WERI-Rb-1 (cell line): Measurements from ENCODE around the gene GJA3.

Experiments
- DNase-seq: peaks from one replicate; pipeline ENCODE4 v3.0.0-alpha.2; 2020
- H3K27ac ChIP-seq: fragments of 250-450 bp; sonication (Bioruptor Pico); 2 replicates; pipeline ENCODE4 v1.5.1; 2020; ENCODE audit warnings: mild to moderate bottlenecking, moderate library complexity
- H3K27me3 ChIP-seq: fragments of 250-450 bp; sonication (Bioruptor Pico); 2 replicates; pipeline ENCODE4 v1.5.1; 2021; ENCODE audit warnings: mild to moderate bottlenecking, low read depth, moderate library complexity; ENCODE audit not compliant: insufficient read depth, severe bottlenecking
- H3K36me3 ChIP-seq: fragments of 250-450 bp; sonication (Bioruptor Pico); 2 replicates; pipeline ENCODE4 v1.5.1; 2020; ENCODE audit warnings: mild to moderate bottlenecking, moderate library complexity
- H3K4me3 ChIP-seq: 2 replicates; pipeline ENCODE4 v1.5.1; 2011; ENCODE audit warnings: low read depth, mild to moderate bottlenecking, control low read depth, low read length
- H3K9me3 ChIP-seq: fragments of 250-450 bp; sonication (Bioruptor Pico); 2 replicates; pipeline ENCODE4 v1.5.1; 2021; ENCODE audit warnings: mild to moderate bottlenecking, moderate library complexity; ENCODE audit not compliant: severe bottlenecking
- CTCF ChIP-seq: IDR thresholded peaks from 2 replicates; pipeline ENCODE4 v1.5.1; 2011; ENCODE audit warnings: low read depth, mild to moderate bottlenecking, control low read depth, inconsistent platforms, low read length

GJA3 gene

GRCh38 chr13:20144141-20144850 lies 16.6 kb downstream of the GJA3 start:
- no peak for TF ChIP-seq CTCF
- DNase-seq = no peak
- no peaks in the 10 kb centered on the region for H3K36me3 ChIP-seq
- no peak overlapping the region for H3K4me3 ChIP-seq
- no peak overlapping the region for H3K27ac ChIP-seq
- peaks cover 99% of the 10 kb centered on the region for H3K27me3 ChIP-seq
- peaks cover 6% of the 10 kb centered on the region for H3K9me3 ChIP-seq

- no peaks in the 10 kb centered on the region for H3K36me3 ChIP-seq
- H3K27ac ChIP-seq = no peak overlapping the region
- no peak for DNase-seq
- no peak overlapping the region for H3K4me3 ChIP-seq
- H3K9me3 ChIP-seq = peaks cover 6% of the 10 kb centered on the region
- peaks cover 97% of the 10 kb centered on the region for H3K27me3 ChIP-seq
- no peak for TF ChIP-seq CTCF
Observed at GRCh38 chr13:20142927-20143480, 17.8 kb downstream of the GJA3 start.

DNA sequence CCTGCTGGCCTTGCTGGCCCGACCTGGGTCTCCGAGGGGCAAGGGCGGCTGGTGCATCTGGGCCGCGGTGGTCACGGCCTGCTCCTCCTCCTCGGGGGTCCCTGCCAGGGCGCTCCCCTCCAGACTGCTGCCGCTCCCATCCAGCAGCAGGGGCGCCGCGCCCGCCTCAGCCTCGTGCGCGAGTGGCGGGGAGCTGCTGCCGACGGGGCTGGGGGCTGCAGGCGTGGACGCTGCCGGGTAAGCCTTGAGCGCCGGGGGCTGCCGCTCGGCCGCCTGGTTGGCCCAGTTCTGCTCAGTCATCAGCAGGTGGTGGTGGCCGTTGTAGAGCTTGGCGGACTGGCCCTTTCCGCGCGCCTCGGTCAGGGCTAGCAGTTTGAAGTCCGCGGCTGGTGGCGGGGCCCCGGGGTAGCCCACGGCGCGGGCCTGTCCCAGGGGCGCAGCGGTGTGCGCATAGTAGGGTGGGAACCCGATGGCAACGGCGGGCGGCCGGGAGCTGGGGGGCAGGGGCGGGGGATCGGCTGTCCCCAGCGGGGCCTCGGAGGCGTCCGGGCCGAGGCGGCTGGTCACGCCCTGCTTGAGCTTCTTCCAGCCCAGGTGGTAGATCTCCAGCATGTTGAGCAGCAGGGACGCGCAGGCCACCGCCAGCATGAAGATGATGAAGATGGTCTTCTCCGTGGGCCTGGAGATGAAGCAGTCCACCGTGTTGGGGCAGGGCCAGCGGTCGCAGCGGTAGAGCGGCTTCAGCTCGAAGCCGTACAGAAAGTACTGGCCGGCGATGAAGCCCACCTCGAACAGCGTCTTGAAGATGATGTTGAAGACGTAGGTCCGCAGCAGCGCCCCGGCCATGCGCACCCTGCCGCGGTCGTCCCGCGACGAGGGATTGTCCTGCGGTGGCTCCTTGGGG lies 18.6 kb downstream of the GJA3 start:
- DNase-seq = no peak
- Histone ChIP-seq H3K36me3 (no peaks in the 10 kb centered on the region), H3K9me3 (peaks cover 6% of the 10 kb centered on the region), H3K27me3 (peaks cover 97% of the 10 kb centered on the region), H3K4me3 (no peak overlapping the region), H3K27ac (no peak overlapping the region)
- no peak for TF ChIP-seq CTCF

GRCh38 chr13:20141238-20142022 lies 19.4 kb downstream of the GJA3 start:
- no peak for TF ChIP-seq CTCF
- Histone ChIP-seq H3K9me3 (peaks cover 6% of the 10 kb centered on the region), H3K4me3 (no peak overlapping the region), H3K27ac (no peak overlapping the region), H3K36me3 (no peaks in the 10 kb centered on the region), H3K27me3 (peaks cover 94% of the 10 kb centered on the region)
- no peak for DNase-seq

GRCh38 chr13:20140487-20140886 lies 20.4 kb downstream of the GJA3 start:
- Histone ChIP-seq H3K9me3 (peaks cover 6% of the 10 kb centered on the region), H3K4me3 (no peak overlapping the region), H3K27ac (no peak overlapping the region), H3K27me3 (peaks cover 87% of the 10 kb centered on the region), H3K36me3 (no peaks in the 10 kb centered on the region)
- no peak for TF ChIP-seq CTCF
- no peak for DNase-seq
